NCI-H82 treated with DMSO at 0.1 percent for 48 hours (cell line): ENCODE results near the gene ULK1.

Experiments used
- DNase-seq: peaks from one replicate; lab custom pipeline; 2025; ENCODE audit not compliant: unreplicated experiment; lab: John Stamatoyannopoulos, UW

The ULK1 gene

GRCh38 chr12:131894313-131894860, at the start of gene ULK1:
Gene ULK1 (plus strand): TSS chr12:131894622. CDS start chr12:131895002, 380 bp downstream.
- peak; percentile 84 for DNase-seq

- no peak for DNase-seq
Measured at GRCh38 chr12:131844656-131845055, 49.8 kb upstream of the ULK1 start.

- DNase-seq: no peak
Measured at GRCh38 chr12:131845121-131845520, 49.3 kb upstream of the ULK1 start.

GRCh38 chr12:131847456-131847855, 47.0 kb upstream of the ULK1 start:
- DNase-seq: no peak

GRCh38 chr12:131848753-131849152, 45.7 kb upstream of the ULK1 start:
- no peak for DNase-seq

GRCh38 chr12:131849700-131850553, 44.5 kb upstream of the ULK1 start:
- no peak for DNase-seq

GRCh38 chr12:131850856-131851559, 43.4 kb upstream of the ULK1 start:
- no peak for DNase-seq

- DNase-seq: no peak
Measured at GRCh38 chr12:131851741-131852550, 42.5 kb upstream of the ULK1 start.

GRCh38 chr12:131852551-131853299, 41.7 kb upstream of the ULK1 start:
- DNase-seq: no peak

- DNase-seq: no peak
Measured at GRCh38 chr12:131853832-131854797, 40.3 kb upstream of the ULK1 start.

- DNase-seq: no peak
Measured at GRCh38 chr12:131854861-131855476, 39.5 kb upstream of the ULK1 start.

GRCh38 chr12:131855521-131856142, 38.8 kb upstream of the ULK1 start:
- DNase-seq: no peak

GRCh38 chr12:131856366-131857097, 37.9 kb upstream of the ULK1 start:
- DNase-seq: no peak

- DNase-seq: no peak
Measured at GRCh38 chr12:131857908-131858850, 36.2 kb upstream of the ULK1 start.

- DNase-seq: no peak
Measured at GRCh38 chr12:131860472-131861260, 33.8 kb upstream of the ULK1 start.
